ENCODE data around the gene CLDN14. TPM values are rescaled to one million over a fixed set of nuclear protein-coding genes. Genes with fewer than 3 reads are reported as not detected.

CLDN14 gene
- total RNA-seq, 1 donor from 2014 or later: not detected

GRCh38 chr21:36454706-36455105 is 25.2 kb downstream of the CLDN14 start:
- TF ChIP-seq, protein P1, sequence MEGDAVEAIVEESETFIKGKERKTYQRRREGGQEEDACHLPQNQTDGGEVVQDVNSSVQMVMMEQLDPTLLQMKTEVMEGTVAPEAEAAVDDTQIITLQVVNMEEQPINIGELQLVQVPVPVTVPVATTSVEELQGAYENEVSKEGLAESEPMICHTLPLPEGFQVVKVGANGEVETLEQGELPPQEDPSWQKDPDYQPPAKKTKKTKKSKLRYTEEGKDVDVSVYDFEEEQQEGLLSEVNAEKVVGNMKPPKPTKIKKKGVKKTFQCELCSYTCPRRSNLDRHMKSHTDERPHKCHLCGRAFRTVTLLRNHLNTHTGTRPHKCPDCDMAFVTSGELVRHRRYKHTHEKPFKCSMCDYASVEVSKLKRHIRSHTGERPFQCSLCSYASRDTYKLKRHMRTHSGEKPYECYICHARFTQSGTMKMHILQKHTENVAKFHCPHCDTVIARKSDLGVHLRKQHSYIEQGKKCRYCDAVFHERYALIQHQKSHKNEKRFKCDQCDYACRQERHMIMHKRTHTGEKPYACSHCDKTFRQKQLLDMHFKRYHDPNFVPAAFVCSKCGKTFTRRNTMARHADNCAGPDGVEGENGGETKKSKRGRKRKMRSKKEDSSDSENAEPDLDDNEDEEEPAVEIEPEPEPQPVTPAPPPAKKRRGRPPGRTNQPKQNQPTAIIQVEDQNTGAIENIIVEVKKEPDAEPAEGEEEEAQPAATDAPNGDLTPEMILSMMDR (IDR thresholded peaks at IDR 0.05): no peak
- DNase-seq (no peak), ATAC-seq (no peak)
- no peaks in the 10 kb centered on the region for H3K4me1 ChIP-seq
- intact Hi-C loops (cut with DNase I): no loop called here
- H3K27me3 ChIP-seq (ENCODE audit: low read depth): no peaks in the 10 kb centered on the region
- no peak overlapping the region for H3K27ac ChIP-seq
- H3K4me3 ChIP-seq: no peak overlapping the region
- H3K9me3 ChIP-seq: no peaks in the 10 kb centered on the region
- H3K36me3 ChIP-seq: no peaks in the 10 kb centered on the region

DNA sequence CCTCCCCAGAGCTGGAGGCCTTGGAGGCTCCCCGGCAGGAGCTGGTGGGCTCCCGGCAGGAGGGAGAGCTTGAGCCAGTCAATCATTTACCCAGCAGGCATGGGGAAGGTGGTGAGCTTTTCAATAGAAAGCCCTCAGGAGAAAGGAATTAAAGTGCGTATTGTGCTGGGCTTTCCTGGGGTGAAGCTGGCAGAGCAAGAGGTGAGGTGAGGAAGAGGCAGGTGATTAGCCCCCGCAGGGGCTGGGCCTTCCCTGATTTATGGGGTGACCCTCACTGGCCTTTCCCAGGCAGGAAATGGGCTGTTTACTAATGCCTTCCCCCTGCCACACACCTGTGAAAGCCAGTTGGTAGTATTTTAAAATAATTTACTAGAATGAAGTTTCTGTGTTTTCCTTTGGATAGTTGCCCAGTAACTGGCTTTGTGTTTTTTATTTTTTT is 25.8 kb downstream of the CLDN14 start:
- intact Hi-C loops (cut with DNase I): no loop called here
- Histone ChIP-seq H3K4me3 (no peak overlapping the region), H3K27me3 (ENCODE audit: low read depth) (no peaks in the 10 kb centered on the region), H3K9me3 (no peaks in the 10 kb centered on the region), H3K27ac (no peak overlapping the region), H3K4me1 (no peaks in the 10 kb centered on the region), H3K36me3 (no peaks in the 10 kb centered on the region)
- no peak for DNase-seq
- no peak for ATAC-seq
- TF ChIP-seq, protein P1 (IDR thresholded peaks at IDR 0.05): no peak

DNA sequence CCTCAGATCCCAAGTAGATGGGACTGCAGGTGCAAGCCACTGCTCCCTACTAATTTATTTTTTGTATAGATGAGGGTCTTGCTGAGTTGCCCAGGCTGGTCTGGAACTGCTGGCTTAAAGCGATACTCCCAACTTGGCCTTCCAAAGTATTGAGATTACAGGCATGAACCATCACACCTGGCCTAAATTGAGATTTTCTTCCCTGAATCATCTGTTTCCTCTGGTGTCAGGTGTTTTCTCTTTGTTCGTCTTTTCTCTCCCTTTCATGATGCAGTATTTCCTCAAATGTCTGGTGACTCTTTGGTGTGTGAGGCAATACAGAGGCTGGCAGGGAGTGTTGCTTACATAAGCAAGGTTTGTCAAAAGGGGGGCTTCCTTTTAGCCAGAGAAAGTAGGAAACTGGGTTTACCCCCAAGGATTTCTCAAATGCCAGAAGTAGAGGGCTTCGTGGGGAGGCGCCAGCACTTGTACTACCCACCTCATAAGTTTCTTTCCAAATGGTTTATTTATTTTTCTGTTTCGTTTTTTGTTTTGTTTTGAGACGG is 27.6 kb downstream of the CLDN14 start:
- no peaks in the 10 kb centered on the region for H3K27me3 ChIP-seq (ENCODE audit: low read depth)
- TF ChIP-seq, protein P1 (IDR thresholded peaks at IDR 0.05): no peak
- no peaks in the 10 kb centered on the region for H3K9me3 ChIP-seq
- no peak overlapping the region for H3K4me3 ChIP-seq
- no peaks in the 10 kb centered on the region for H3K4me1 ChIP-seq
- intact Hi-C loops (cut with DNase I): no loop called here
- H3K36me3 ChIP-seq: no peaks in the 10 kb centered on the region
- DNase-seq (no peak), ATAC-seq (no peak)
- no peak overlapping the region for H3K27ac ChIP-seq

DNA sequence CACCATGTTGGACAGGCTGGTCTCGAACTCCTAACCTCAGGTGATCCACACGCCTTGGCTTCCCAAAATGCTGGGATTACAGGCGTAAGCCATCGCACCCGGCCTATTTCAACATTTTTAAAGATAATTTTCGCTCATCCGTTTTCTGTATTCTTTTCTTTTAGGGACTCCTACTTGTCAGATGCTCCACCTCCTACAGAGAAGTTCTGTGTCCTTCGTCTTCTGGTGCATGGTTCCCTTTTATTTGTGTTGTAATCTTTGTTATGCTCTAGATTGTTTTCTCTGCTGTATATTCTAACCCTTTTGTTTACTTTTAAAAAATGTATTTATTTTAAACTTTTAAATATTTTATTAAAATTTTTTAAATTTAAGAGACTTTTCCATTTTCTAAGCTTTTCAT is 28.4 kb downstream of the CLDN14 start:
- no peaks in the 10 kb centered on the region for H3K9me3 ChIP-seq
- TF ChIP-seq, protein P1 (IDR thresholded peaks at IDR 0.05): no peak
- H3K4me1 ChIP-seq: no peaks in the 10 kb centered on the region
- no peak overlapping the region for H3K4me3 ChIP-seq
- ATAC-seq (no peak), DNase-seq (no peak)
- no peak overlapping the region for H3K27ac ChIP-seq
- H3K36me3 ChIP-seq: no peaks in the 10 kb centered on the region
- no peaks in the 10 kb centered on the region for H3K27me3 ChIP-seq (ENCODE audit: low read depth)
- intact Hi-C loops (cut with DNase I): no loop called here

DNA sequence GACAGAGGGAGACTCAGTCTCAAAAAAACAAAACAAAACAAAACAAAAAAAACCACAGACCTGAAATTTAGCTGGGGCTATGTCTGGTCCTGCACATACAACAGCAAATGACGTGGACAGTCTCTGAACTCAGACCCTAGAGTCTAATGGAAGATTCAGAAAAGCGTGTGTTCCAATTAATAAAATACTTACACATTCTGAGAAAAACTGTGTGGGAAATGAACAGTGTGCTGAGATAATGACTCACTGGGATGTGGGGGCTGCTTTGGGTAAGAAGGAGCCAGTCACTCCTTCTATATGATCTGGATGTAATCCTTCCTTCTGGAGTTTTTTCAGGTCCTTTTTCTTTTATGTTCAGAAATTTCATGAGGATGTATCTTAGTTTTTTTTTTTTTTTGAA is 29.4 kb downstream of the CLDN14 start:
- Histone ChIP-seq H3K27me3 (ENCODE audit: low read depth) (no peaks in the 10 kb centered on the region), H3K4me1 (no peaks in the 10 kb centered on the region), H3K9me3 (no peaks in the 10 kb centered on the region), H3K27ac (no peak overlapping the region), H3K36me3 (no peaks in the 10 kb centered on the region), H3K4me3 (no peak overlapping the region)
- intact Hi-C loops (cut with DNase I): no loop called here
- DNase-seq (no peak), ATAC-seq (no peak)
- TF ChIP-seq, protein P1 (IDR thresholded peaks at IDR 0.05): no peak

Measured in lower lobe of right lung (tissue), 2 donors.